GM12864 (cell line): ENCODE data around the gene RNASE8.

ENCODE experiments used
- DNase-seq: peaks from one replicate; pipeline ENCODE4 v3.0.0-alpha.2; 2011; ENCODE audit warnings: low read depth
- H3K4me3 ChIP-seq: 2 replicates; pipeline ENCODE4 v1.5.1; 2011; ENCODE audit warnings: mild to moderate bottlenecking, low read depth, low read length, control low read depth
- CTCF ChIP-seq: IDR thresholded peaks from 2 replicates; pipeline ENCODE4 v1.5.1; 2011; ENCODE audit warnings: low read depth, mild to moderate bottlenecking, moderate library complexity, low read length, control low read depth, inconsistent platforms; ENCODE audit errors: missing control alignments

RNASE8 gene

GRCh38 chr14:21047378-21047781, 10.2 kb upstream of the RNASE8 start:
- TF ChIP-seq CTCF, result no peak
- DNase-seq, result no peak
- H3K4me3 ChIP-seq, result no peak overlapping the region

GRCh38 chr14:21048638-21049037, 9.0 kb upstream of the RNASE8 start:
- no peak for DNase-seq
- no peak for TF ChIP-seq CTCF
- no peak overlapping the region for H3K4me3 ChIP-seq

GRCh38 chr14:21049271-21049673, 8.3 kb upstream of the RNASE8 start:
- H3K4me3 ChIP-seq, result no peak overlapping the region
- no peak for TF ChIP-seq CTCF
- no peak for DNase-seq

GRCh38 chr14:21050597-21050996, 7.0 kb upstream of the RNASE8 start:
- no peak for DNase-seq
- TF ChIP-seq CTCF, result no peak

GRCh38 chr14:21053184-21054122, 4.2 kb upstream of the RNASE8 start:
- DNase-seq, result no peak
- no peak for TF ChIP-seq CTCF
- H3K4me3 ChIP-seq, result no peak overlapping the region

More at GRCh38 chr14:21050597-21050996, 7.0 kb upstream of the RNASE8 start:
- H3K4me3 ChIP-seq, result no peak overlapping the region

GRCh38 chr14:21054123-21054767, 3.4 kb upstream of the RNASE8 start:
- no peak overlapping the region for H3K4me3 ChIP-seq
- TF ChIP-seq CTCF, result no peak
- DNase-seq, result no peak
